Renal cortical epithelial cell (primary cell): ENCODE data around the gene MYZAP. TPM values are rescaled to one million over a fixed set of nuclear protein-coding genes. Genes with fewer than 3 reads are reported as not detected.
"Not testable (repeated sequence)": the region's sequence is repeated elsewhere in the genome, so short reads cannot be mapped to it uniquely, and the experiment has no call there.

ENCODE experiments used
- DNase-seq: peaks from one replicate; pipeline ENCODE4 v3.0.0-alpha.2; 2011; ENCODE audit warnings: low read depth
- total RNA-seq: library from RNA; depleted of rRNA; stranded (reverse); fragments of >200 nt; gene quantifications from 2 replicates; pipeline ENCODE4 v1.2.3, GENCODE V29; 2014

MYZAP gene
- total RNA-seq, 1 donor from 2014 or later: 0.20 TPM

- no peak for DNase-seq
These were observed 2.8 kb downstream of the MYZAP start for GRCh38 chr15:57594479-57594878.

GRCh38 chr15:57595011-57595866 is 3.5 kb downstream of the MYZAP start:
- peak; percentile 26 for DNase-seq

- DNase-seq: no peak
These were observed 4.7 kb downstream of the MYZAP start for GRCh38 chr15:57596301-57596855.

- DNase-seq: no peak
These were observed 5.3 kb downstream of the MYZAP start for GRCh38 chr15:57596978-57597377.

- no peak for DNase-seq
These were observed 5.7 kb downstream of the MYZAP start for GRCh38 chr15:57597431-57597830.

GRCh38 chr15:57598346-57598745 is 6.6 kb downstream of the MYZAP start:
- no peak for DNase-seq

GRCh38 chr15:57599296-57599810 is 7.6 kb downstream of the MYZAP start:
- no peak for DNase-seq

- no peak for DNase-seq
These were observed 8.5 kb downstream of the MYZAP start for GRCh38 chr15:57600197-57600596.

- DNase-seq: no peak
These were observed 12.8 kb downstream of the MYZAP start for GRCh38 chr15:57604507-57604906.

GRCh38 chr15:57605491-57605890 is 13.8 kb downstream of the MYZAP start:
- DNase-seq: no peak

- DNase-seq: no peak
These were observed 14.3 kb downstream of the MYZAP start for GRCh38 chr15:57606048-57606447.

GRCh38 chr15:57606816-57607215 is 15.1 kb downstream of the MYZAP start:
- DNase-seq: no peak

- peak; percentile 94 for DNase-seq
These were observed 15.9 kb downstream of the MYZAP start for GRCh38 chr15:57607570-57608000.

GRCh38 chr15:57609805-57610529 is 18.3 kb downstream of the MYZAP start:
- peak; percentile 85 for DNase-seq

GRCh38 chr15:57611123-57611522 is 19.4 kb downstream of the MYZAP start:
- no peak for DNase-seq

GRCh38 chr15:57611938-57612337 is 20.2 kb downstream of the MYZAP start:
- peak; percentile 77 for DNase-seq

- no peak for DNase-seq
These were observed 22.5 kb downstream of the MYZAP start for GRCh38 chr15:57614241-57614640.

GRCh38 chr15:57615951-57616496 is 24.3 kb downstream of the MYZAP start:
- not testable (repeated sequence) for DNase-seq

GRCh38 chr15:57618325-57618724 is 26.6 kb downstream of the MYZAP start:
- DNase-seq: no peak

- DNase-seq: peak; percentile 62
These were observed 28.0 kb downstream of the MYZAP start for GRCh38 chr15:57619746-57620145.

- no peak for DNase-seq
These were observed 33.0 kb downstream of the MYZAP start for GRCh38 chr15:57624730-57625129.
